ENCODE data around the gene SUPT20H.

SUPT20H gene

GRCh38 chr13:36998624-36999041, 60.9 kb downstream of the SUPT20H start:
- no peak for DNase-seq

DNA sequence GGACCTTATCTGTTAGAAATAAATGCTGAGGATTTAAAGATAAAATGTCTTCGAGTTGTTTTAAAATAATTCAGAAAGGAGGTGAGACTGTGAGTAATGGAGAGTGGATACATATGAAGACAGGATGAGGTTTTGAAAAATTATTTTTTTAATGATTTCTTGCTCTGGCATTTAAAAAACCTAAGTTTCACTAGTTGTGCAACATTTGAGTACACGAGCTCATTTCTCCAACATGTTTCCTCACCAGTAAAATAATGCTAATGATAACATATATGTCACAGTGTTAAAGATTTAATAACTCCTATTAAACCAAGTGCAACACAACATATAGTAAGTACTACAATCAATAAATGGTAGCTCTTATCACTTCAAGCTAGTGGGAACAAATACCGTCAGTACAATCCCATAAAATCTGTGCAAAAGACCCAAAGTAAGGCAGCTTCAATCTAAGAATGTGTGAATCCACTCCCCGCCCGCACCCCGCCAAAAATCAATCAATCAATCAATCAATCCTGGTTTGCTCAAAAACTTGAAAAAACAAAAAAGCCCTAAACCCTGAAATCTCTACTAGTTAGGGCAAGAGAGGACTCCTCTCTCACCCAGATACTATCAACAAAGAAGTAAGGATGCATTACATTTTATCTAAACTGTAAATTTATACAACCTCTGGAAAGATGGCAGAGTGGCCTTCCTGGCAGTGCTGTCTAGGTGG, 61.6 kb downstream of the SUPT20H start:
- DNase-seq, result no peak

DNA sequence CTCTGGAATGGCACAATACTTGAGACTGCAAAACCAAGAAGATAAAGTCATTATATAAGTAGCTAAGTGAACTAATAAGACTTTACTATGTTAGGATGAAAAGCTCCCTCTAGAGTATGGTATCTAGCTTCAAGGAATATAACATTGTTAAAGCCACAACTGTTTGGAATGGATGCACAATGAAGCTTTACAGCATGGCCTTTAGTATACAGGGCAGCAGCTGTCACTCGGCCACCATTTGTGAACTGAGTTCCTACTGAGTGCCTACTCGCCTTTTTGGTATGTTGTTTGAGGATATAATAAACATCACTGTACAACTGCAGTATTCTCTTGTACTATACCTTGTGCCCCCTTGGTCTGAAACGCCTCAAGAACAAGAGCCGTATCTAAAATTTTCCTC, 67.1 kb downstream of the SUPT20H start:
- no peak for DNase-seq

- peak; percentile 19 for DNase-seq
Observed at GRCh38 chr13:36986462-36987240, 72.8 kb downstream of the SUPT20H start.

DNA sequence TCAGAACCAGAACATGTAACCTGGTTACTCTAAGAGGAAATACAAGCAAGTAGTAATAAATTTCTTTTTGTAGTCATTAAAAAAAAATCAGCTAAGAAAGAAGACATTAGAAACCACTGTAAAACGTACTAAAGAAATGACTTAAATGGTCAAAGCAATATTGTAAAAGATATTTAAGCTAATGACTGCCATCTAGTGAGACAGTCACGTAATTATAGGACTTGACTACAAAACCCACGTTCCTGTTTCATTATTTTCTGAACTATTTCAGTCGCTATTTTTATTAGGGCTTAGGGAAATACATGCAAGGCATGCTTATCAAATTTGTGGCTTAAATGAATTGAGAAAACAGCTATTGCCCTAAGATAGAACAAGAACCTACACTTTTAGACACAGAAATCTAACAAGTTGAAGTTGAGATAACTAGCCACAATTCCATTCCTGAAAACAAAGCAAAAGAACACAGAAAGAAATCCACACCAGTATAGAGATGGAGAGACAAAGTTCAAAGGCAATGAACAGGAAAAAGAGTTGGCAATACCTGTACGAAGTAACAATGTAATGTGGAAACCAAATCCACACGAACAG, 78.2 kb downstream of the SUPT20H start:
- peak; percentile 52 for DNase-seq

DNA sequence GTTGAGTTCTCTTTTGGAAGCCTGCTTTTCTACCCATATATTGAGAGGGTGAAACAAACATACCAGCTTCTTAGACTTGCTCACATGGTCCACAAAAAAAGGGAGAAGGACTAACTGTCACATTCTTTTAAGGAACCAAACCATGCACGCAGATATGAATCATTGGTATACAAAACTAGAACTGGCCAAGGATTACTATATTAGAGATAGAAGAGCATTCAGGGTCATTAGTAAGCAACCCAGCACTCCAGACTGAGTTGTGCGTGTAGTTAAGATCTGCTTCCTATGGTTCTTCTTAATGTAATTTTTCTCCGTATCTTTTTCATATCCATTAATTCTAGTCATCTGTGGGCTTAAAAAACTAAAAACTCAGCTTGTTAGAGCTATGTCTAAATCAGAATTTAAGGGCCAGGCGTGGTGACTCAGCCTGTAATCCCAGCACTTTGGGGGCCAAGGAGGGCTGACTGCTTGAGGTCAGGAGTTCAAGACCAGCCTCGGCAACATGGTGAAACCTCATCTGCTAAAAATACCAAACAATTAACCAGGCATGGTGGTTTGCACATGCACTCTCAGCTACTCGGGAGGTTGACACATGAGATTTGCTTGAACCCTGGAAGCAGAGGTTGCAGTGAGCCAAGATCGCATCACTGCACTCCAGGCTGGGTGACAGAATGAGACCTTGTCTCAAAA, 80.0 kb downstream of the SUPT20H start:
- peak; percentile 45 for DNase-seq

DNA sequence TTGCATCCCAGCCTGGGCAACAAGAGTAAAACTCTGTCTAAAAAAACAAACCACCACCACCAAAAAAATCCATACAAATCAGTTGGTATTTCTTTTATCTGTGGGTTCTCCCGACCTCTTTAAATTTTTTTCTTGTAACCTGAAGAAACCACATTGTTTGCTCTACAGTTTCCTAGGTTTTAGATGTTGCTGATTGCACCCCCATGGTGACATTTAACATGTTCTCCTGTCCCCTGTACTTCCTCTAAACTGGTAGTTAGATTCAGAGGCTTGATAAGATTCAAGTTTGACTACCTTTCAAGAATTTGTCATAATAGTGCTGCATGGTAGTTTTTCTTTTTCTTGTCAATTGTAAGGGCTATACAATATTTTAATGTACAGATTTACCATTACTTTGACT, 84.3 kb downstream of the SUPT20H start:
- no peak for DNase-seq

DNA sequence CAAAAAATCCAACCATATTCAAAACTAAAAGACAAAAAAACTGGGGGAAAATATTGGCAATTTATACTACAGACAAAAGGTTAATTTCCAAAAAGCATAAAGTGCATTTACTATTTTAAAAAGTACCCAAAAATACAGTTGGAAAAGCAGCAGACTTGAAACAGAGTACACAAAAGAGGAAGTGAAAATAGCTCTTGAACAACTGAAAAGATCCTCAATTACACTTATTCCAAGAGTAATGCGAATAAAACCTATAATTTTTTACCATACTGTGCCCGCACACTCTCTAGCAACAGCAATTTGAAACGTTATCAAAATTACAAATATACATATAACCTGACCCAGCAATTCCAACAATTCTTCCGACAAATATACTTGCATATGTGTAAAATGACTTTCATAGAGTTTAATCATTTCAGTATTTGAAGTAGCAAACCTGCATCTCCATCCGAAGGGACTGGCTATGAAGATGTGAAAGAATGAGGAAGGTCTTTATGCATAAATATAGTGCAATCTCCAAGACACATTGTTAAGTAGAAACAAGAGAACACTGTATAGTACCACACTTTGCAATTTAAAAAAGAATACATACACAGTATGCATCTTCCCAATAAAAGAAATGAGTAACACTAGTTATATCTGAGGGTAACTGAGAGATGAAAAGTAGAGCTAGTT, 85.7 kb downstream of the SUPT20H start:
- no peak for DNase-seq

DNA sequence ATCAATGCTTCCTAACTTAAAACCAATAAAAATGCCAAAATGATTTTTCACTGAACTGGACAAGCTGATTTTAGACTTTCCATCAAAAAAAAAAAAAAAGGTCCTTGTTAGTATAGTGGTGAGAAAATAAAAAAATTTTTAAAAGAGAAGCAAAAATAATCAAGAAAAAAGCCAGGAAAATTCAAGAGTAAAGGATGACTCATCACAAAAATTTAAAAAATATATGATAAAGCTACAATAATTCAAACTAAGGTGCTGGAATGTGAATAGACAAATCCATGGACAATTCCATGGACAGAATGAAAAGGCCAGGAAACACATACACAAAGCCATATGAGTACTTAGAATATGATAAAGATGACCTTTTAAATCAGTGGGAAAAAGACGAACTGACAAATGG, 86.5 kb downstream of the SUPT20H start:
- no peak for DNase-seq

GRCh38 chr13:36966404-36966803, 93.1 kb downstream of the SUPT20H start:
- DNase-seq, result no peak

DNA sequence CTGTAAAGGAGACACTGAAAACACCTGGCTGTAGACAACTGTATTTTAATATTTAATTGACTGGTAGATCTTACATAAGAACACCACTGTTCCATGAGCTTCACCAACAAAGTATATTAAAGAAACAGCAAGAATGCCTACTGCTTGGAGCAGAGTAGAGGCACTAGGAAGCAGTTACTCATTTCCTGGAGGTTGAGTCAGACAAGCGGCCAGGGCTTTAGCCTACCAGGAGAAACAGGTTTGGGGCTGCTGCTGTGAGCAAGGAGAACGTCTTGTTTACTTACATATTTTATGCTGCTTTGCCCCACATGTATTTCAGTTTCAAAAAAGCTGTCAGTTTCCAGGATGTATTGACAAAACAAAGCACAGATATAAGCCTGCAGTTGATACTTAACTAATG, 93.7 kb downstream of the SUPT20H start:
- DNase-seq, result peak; percentile 73

- no peak for DNase-seq
Observed at GRCh38 chr13:36959456-36960116, 99.9 kb downstream of the SUPT20H start.

All from fibroblast of skin of right quadriceps (primary cell).